Cardiac muscle cell (in vitro differentiated cells and primary cell): ENCODE measurements around the gene CYTH4. TPM values are rescaled to one million over a fixed set of nuclear protein-coding genes. Genes with fewer than 3 reads are reported as not detected.

Source experiments
- DNase-seq, 2 donors: peaks; one replicate each; pipeline versions ENCODE4 v3.0.0 to v3.0.0-alpha.2; 2010 to 2017; ENCODE audit warnings: low read depth in 1 of 2, low spot score in 1 of 2
- H3K27ac ChIP-seq: fragments of 200-600 bp; sonication (generic); 2 replicates; pipeline ENCODE4 v1.5.1; 2016
- H3K27me3 ChIP-seq: fragments of 200-600 bp; sonication (generic); 2 replicates; pipeline ENCODE4 v1.6.0; 2016; ENCODE audit warnings: control low read depth
- H3K36me3 ChIP-seq: fragments of 200-600 bp; sonication (generic); 2 replicates; pipeline ENCODE4 v1.5.1; 2016; ENCODE audit warnings: control low read depth
- H3K4me1 ChIP-seq: fragments of 200-600 bp; sonication (generic); 2 replicates; pipeline ENCODE4 v1.8.1; 2017; ENCODE audit warnings: low read depth, mild to moderate bottlenecking, mixed run types
- H3K4me3 ChIP-seq: fragments of 200-600 bp; sonication (generic); 2 replicates; pipeline ENCODE4 v1.5.1; 2016; ENCODE audit warnings: mild to moderate bottlenecking
- H3K9me3 ChIP-seq: fragments of 200-600 bp; sonication (generic); 2 replicates; pipeline ENCODE4 v1.5.1; 2017; ENCODE audit warnings: low read depth, mild to moderate bottlenecking, control low read depth
- polyA plus RNA-seq: library from polyadenylated mRNA; unstranded; fragments of >200 nt; fragmentation: Nextera tagmentation; extraction: Ambion mirVana; gene quantifications from 2 replicates; pipeline ENCODE4 v1.2.1, GENCODE V29; 2016
- total RNA-seq: library from RNA; depleted of rRNA; stranded (reverse); fragments of >200 nt; gene quantifications from 2 replicates; pipeline ENCODE4 v1.2.3, GENCODE V29; 2016
- TF ChIP-seq, protein P1 (sequence below): IDR thresholded peaks from 2 replicates; pipeline ENCODE4 v1.5.1; 2012; ENCODE audit warnings: low read depth, mild to moderate bottlenecking, low read length

Gene CYTH4
- total and polyA plus RNA-seq, 2 experiments from 2014 or later = not detected

DNA sequence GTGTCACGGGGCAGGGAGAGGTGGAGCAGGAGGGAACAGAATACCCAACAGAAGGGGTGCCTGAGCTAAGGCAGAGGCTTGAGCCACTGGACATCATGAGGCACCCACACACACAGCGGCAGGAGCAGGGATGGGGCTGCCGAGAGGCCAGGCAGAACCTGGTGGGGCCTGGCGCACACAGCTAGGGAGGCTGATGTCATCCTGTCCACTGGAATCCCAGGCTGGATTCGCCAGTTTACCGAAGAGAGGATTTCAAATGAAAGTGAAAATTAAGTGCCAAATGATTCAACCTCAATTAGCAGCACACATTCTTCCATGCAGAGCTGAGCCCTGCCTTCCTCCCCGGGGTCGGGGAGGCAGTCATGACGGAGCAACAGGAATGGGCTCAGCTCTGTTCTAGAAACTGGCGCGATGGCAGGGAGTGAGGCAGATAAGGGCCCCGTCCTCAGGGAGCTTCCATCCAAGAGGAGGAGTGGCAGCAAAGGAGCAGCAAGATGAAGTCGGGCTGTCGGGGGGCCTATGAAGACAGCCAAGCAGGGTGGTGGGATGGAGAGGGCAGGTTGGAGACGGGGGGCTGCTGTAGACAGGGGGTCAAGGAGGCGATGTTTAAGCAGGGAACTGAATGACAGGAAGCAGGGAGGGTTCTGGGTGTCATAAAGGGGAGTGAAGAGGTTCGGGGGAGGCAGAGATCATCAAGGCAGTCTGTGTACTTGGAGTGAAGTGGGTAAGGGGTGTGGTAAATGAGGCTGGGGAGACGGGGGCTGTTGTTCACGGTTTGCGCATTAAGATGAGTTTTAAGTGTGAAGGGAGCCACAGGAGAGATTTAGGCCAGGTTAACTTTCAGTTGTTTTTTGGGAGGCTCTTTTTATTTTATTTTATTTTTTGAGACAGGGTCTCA lies 44.7 kb upstream of the CYTH4 start:
- Histone ChIP-seq H3K36me3 (no peaks in the 10 kb centered on the region), H3K27ac (no peak overlapping the region), H3K4me1 (peaks cover 4% of the 10 kb centered on the region), H3K27me3 (no peaks in the 10 kb centered on the region), H3K9me3 (no peaks in the 10 kb centered on the region), H3K4me3 (no peak overlapping the region)
- TF ChIP-seq, protein P1, sequence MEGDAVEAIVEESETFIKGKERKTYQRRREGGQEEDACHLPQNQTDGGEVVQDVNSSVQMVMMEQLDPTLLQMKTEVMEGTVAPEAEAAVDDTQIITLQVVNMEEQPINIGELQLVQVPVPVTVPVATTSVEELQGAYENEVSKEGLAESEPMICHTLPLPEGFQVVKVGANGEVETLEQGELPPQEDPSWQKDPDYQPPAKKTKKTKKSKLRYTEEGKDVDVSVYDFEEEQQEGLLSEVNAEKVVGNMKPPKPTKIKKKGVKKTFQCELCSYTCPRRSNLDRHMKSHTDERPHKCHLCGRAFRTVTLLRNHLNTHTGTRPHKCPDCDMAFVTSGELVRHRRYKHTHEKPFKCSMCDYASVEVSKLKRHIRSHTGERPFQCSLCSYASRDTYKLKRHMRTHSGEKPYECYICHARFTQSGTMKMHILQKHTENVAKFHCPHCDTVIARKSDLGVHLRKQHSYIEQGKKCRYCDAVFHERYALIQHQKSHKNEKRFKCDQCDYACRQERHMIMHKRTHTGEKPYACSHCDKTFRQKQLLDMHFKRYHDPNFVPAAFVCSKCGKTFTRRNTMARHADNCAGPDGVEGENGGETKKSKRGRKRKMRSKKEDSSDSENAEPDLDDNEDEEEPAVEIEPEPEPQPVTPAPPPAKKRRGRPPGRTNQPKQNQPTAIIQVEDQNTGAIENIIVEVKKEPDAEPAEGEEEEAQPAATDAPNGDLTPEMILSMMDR = no peak
- DNase-seq = peak in 1 of 2 donors; percentile 60

DNA sequence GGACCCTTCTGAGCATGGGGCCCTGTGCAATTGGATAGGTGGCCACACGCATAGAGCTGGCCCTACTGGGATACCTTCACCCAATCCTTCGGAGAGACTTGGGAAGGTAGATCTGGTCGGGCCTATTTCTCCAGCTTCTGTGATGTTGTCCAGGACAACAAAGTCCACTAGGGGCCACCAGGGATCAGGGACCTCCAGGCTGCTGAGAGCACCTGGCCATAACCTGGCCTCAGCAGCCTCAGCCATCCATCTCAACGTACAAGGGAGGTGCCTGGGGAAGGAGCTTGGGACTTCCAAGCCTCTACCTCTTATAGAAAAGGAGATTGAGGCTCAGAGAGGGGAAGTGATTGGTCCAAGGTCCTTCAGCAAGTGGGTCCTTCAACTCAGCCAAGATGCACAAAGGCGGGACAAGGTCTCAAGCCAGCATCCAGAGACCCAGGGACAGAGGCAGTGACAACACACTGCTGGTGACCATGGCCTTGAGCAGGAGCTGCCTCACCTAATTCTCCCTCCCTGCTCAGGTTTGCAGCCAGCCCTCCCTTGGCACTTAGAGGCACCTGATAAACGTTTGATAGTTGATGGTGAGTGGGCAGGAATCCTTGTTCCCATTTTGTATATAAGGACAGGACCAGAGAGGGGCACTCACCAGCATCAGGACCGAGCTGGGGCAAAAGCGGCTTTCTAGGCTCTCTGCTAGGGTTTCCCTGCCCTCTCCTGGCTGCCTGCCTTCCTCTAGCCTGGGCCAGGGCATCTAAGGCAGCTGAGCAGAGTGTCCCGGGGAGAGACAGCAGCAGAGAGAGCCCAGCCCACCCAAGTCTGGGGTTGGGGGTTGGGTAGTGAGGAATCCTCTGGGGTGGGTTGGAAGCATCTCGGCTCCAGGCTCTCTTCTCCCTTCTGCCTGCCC lies 42.7 kb upstream of the CYTH4 start:
- H3K4me3 ChIP-seq = no peak overlapping the region
- TF ChIP-seq, protein P1 = no peak
- H3K27me3 ChIP-seq = no peaks in the 10 kb centered on the region
- no peaks in the 10 kb centered on the region for H3K9me3 ChIP-seq
- H3K4me1 ChIP-seq = peaks cover 8% of the 10 kb centered on the region
- DNase-seq = no peak
- H3K27ac ChIP-seq = no peak overlapping the region
- H3K36me3 ChIP-seq = no peaks in the 10 kb centered on the region

DNA sequence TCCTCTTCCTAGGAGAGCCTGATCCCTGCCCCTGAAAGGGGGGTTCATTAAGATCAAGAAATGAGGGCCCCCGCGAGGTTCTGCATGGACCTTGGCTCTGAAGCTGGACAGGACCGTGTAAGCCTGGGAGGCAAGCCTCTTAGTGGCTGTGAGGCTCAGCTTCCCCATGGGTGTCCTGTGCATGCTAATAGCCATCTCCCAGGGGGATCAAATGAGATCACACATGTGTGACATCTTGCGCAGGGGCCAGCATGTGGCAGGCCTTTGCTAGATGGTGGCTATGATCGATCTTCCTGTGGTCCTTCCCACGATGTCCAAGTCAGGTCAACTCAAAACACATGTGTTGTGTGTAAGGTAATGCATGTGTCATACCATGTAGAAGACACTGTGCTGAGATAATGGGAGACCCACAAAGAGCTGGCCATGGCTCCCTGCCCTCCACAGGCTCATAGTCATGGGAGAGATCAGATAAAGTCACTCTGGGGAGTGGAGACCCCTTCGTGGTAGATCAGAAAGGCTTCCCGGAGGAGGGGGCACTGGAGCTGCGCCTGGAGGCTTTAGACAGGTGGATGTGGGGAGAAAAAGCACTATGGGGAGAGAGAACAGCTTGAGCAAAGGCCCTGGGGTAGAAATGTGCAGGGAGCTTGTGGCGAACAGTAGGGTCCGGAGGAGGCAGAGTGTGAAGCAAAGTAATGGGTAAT lies 41.9 kb upstream of the CYTH4 start:
- Histone ChIP-seq H3K36me3 (no peaks in the 10 kb centered on the region), H3K27me3 (no peaks in the 10 kb centered on the region), H3K4me1 (peaks cover 8% of the 10 kb centered on the region), H3K4me3 (no peak overlapping the region), H3K9me3 (no peaks in the 10 kb centered on the region), H3K27ac (no peak overlapping the region)
- TF ChIP-seq, protein P1 = no peak
- DNase-seq = no peak

DNA sequence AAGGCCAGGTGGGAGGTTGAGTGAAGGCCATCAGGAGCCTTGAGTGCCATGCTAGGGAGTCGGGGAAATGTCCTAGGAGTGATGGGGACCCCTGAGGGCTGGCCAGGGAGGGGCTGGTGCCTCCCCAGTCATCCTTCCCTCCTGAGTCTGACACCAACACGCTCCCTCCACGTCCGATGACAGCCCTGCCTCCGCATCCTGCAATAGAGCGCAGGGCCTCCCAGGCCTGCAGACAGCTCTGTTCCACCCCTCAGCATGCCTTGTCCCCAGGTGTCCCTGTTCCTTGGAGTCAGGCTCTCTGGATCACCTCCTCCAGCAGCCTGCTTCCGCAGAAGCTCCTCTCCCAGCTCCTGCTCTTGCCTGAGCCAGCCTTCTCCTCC lies 41.4 kb upstream of the CYTH4 start:
- no peaks in the 10 kb centered on the region for H3K36me3 ChIP-seq
- no peak for DNase-seq
- H3K9me3 ChIP-seq = no peaks in the 10 kb centered on the region
- H3K4me3 ChIP-seq = no peak overlapping the region
- no peaks in the 10 kb centered on the region for H3K27me3 ChIP-seq
- H3K4me1 ChIP-seq = peaks cover 8% of the 10 kb centered on the region
- H3K27ac ChIP-seq = no peak overlapping the region
- TF ChIP-seq, protein P1 = no peak
